Neural cell (in vitro differentiated cells): Measurements from ENCODE around the gene ANKS1A. TPM values are rescaled to one million over a fixed set of nuclear protein-coding genes. Genes with fewer than 3 reads are reported as not detected.

Experiments
- H2AFZ ChIP-seq: fragments of 200-600, 300-800 bp; sonication (generic), shearing (Covaris generic); 2 replicates; pipeline ENCODE4 v1.6.0; 2014; ENCODE audit warnings: low read depth, mild to moderate bottlenecking, antibody characterized with exemption, low read length, moderate library complexity
- H3F3A ChIP-seq: fragments of 200-600 bp; shearing (Covaris generic); 2 replicates; pipeline ENCODE4 v1.6.1; 2016; ENCODE audit warnings: mild to moderate bottlenecking, moderate library complexity, mixed read lengths, antibody characterized with exemption, low read length; ENCODE audit not compliant: insufficient read depth, poor library complexity, severe bottlenecking
- H3K27ac ChIP-seq: fragments of 200-600, 300-800 bp; sonication (generic), shearing (Covaris generic); 2 replicates; pipeline ENCODE4 v1.5.1; 2014; ENCODE audit warnings: mild to moderate bottlenecking, low read length, moderate library complexity
- H3K27me3 ChIP-seq: fragments of 300-800, 200-600 bp; sonication (generic), shearing (Covaris generic); 2 replicates; pipeline ENCODE4 v1.6.0; 2014; ENCODE audit warnings: mild to moderate bottlenecking, low read depth, low read length, moderate library complexity; ENCODE audit not compliant: insufficient read depth
- H3K36me3 ChIP-seq: fragments of 300-800, 200-600 bp; sonication (generic), shearing (Covaris generic); 2 replicates; pipeline ENCODE4 v1.5.1; 2014; ENCODE audit warnings: mild to moderate bottlenecking, antibody characterized with exemption, low read length, moderate library complexity; ENCODE audit not compliant: insufficient read depth
- H3K4me2 ChIP-seq: fragments of 300-800, 200-600 bp; sonication (generic), shearing (Covaris generic); 2 replicates; pipeline ENCODE4 v1.6.0; 2014; ENCODE audit warnings: mild to moderate bottlenecking, low read length
- H3K4me3 ChIP-seq: fragments of 300-800, 200-600 bp; sonication (generic), shearing (Covaris generic); 2 replicates; pipeline ENCODE4 v1.5.1; 2014; ENCODE audit warnings: mild to moderate bottlenecking, low read length, moderate library complexity
- H3K79me2 ChIP-seq: fragments of 200-600 bp; shearing (Covaris generic); replicated peaks from 2 replicates; pipeline ENCODE4 v1.6.0; 2014; ENCODE audit warnings: mild to moderate bottlenecking, low read length, moderate library complexity; ENCODE audit not compliant: insufficient read depth
- H3K9ac ChIP-seq: fragments of 300-800, 200-600 bp; sonication (generic), shearing (Covaris generic); 2 replicates; pipeline ENCODE4 v1.6.1; 2016; ENCODE audit warnings: mild to moderate bottlenecking, low read length, mixed read lengths
- H3K9me2 ChIP-seq: fragments of 200-600 bp; shearing (Covaris generic); 2 replicates; pipeline ENCODE4 v1.6.1; 2016; ENCODE audit warnings: mild to moderate bottlenecking, low read length, mixed read lengths; ENCODE audit not compliant: insufficient read depth
- H3K9me3 ChIP-seq: fragments of 200-600, 300-800 bp; sonication (generic), shearing (Covaris generic); 2 replicates; pipeline ENCODE4 v1.6.1; 2016; ENCODE audit warnings: mild to moderate bottlenecking, mixed run types, low read length, moderate library complexity, mixed read lengths
- H4K20me1 ChIP-seq: fragments of 200-600 bp; shearing (Covaris generic); 2 replicates; pipeline ENCODE4 v1.6.1; 2016; ENCODE audit warnings: mild to moderate bottlenecking, mixed run types; ENCODE audit not compliant: insufficient read depth
- EP300 ChIP-seq: fragments of 450-650 bp; conservative IDR thresholded peaks from 2 replicates; pipeline ENCODE4 v1.6.1; 2014; ENCODE audit warnings: antibody characterized with exemption, mild to moderate bottlenecking, moderate library complexity; ENCODE audit not compliant: poor library complexity, severe bottlenecking
- EZH2 ChIP-seq: fragments of 200-600, 300-800 bp; shearing (Covaris generic), sonication (generic); IDR thresholded peaks from 2 replicates; pipeline ENCODE4 v1.6.1; 2014; ENCODE audit warnings: antibody characterized with exemption, low read length, borderline replicate concordance, mild to moderate bottlenecking; ENCODE audit not compliant: insufficient read depth, poor library complexity, severe bottlenecking
- MXI1 ChIP-seq: fragments of 450-650 bp; conservative IDR thresholded peaks from 2 replicates; pipeline ENCODE4 v1.6.1; 2014; ENCODE audit warnings: antibody characterized with exemption, mild to moderate bottlenecking; ENCODE audit not compliant: poor library complexity, severe bottlenecking
- POLR2AphosphoS5 ChIP-seq: IDR thresholded peaks from 2 replicates; pipeline ENCODE4 v1.6.1; 2012
- RAD21 ChIP-seq: fragments of 450-650 bp; conservative IDR thresholded peaks from 2 replicates; pipeline ENCODE4 v1.6.1; 2014; ENCODE audit warnings: antibody characterized with exemption, mild to moderate bottlenecking, moderate library complexity
- SMC3 ChIP-seq: fragments of 450-650 bp; conservative IDR thresholded peaks from 2 replicates; pipeline ENCODE4 v1.6.1; 2014; ENCODE audit warnings: antibody characterized with exemption, mild to moderate bottlenecking, moderate library complexity; ENCODE audit not compliant: poor library complexity
- TAF1 ChIP-seq: IDR thresholded peaks from 2 replicates; pipeline ENCODE4 v1.6.1; 2012; ENCODE audit warnings: low read depth
- polyA plus RNA-seq: library from polyadenylated mRNA; depleted of rRNA; stranded (reverse); fragments of >200 nt; gene quantifications from 2 replicates; pipeline ENCODE4 v1.2.3, GENCODE V29; 2014
- TF ChIP-seq, protein P1 (sequence below): fragments of 450-650 bp; IDR thresholded peaks from 2 replicates; pipeline ENCODE4 v1.5.1; 2014; ENCODE audit warnings: antibody characterized with exemption, mild to moderate bottlenecking, moderate library complexity; ENCODE audit not compliant: poor library complexity, severe bottlenecking
- TF ChIP-seq, protein P2 (sequence below): IDR thresholded peaks from 2 replicates; pipeline ENCODE4 v1.6.1; 2012; ENCODE audit warnings: borderline replicate concordance

The ANKS1A gene
- polyA plus RNA-seq, 1 donor from 2014 or later, result 22.6 TPM

DNA sequence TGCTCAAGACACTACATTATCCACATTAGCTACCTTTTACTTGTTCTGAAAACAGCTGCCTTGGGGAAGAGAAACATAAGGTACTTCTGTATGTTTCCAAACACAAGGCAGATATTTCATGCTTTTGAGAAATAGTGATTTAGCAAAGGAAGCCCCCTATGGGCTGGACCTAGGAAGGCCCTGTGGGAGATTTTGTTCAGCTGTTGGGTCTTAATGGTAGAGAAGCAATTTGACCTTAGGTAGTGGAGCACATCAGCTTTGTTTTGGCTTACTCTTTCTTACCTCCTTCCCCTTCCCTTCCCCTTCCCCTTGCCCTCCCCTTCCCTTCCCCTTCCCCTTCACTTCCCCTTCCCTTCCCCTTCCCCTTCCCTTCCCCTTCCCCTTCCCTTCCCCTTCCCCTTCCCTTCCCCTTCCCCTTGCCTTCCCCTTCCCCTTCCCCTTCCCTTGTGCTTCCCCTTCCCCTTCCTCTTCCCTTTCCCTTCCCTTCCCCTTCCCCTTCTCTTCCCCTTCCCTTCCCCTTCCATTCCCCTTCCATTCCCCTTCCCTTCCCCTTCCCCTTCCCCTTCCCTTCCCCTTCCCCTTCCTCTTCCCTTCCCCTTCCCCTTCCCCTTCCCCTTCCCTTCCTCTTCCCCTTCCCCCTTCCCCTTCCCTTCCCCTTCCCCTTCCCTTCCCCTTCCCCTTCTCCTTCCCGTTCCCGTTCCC, 84.6 kb downstream of the ANKS1A start:
- Histone ChIP-seq H3K4me2 (no peak overlapping the region), H3K9ac (no peak overlapping the region), H3K79me2 (no peaks in the 10 kb centered on the region), H4K20me1 (no peaks in the 10 kb centered on the region), H3K4me3 (no peak overlapping the region), H3K9me3 (no peaks in the 10 kb centered on the region), H3F3A (no peaks in the 10 kb centered on the region), H3K36me3 (no peaks in the 10 kb centered on the region), H3K27ac (no peak overlapping the region), H3K9me2 (no peaks in the 10 kb centered on the region), H2AFZ (no peak overlapping the region), H3K27me3 (no peaks in the 10 kb centered on the region)
- no peak for TF ChIP-seq SMC3
- TF ChIP-seq MXI1, result no peak
- TF ChIP-seq, protein P1, sequence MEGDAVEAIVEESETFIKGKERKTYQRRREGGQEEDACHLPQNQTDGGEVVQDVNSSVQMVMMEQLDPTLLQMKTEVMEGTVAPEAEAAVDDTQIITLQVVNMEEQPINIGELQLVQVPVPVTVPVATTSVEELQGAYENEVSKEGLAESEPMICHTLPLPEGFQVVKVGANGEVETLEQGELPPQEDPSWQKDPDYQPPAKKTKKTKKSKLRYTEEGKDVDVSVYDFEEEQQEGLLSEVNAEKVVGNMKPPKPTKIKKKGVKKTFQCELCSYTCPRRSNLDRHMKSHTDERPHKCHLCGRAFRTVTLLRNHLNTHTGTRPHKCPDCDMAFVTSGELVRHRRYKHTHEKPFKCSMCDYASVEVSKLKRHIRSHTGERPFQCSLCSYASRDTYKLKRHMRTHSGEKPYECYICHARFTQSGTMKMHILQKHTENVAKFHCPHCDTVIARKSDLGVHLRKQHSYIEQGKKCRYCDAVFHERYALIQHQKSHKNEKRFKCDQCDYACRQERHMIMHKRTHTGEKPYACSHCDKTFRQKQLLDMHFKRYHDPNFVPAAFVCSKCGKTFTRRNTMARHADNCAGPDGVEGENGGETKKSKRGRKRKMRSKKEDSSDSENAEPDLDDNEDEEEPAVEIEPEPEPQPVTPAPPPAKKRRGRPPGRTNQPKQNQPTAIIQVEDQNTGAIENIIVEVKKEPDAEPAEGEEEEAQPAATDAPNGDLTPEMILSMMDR, result no peak
- TF ChIP-seq EZH2, result no peak
- no peak for TF ChIP-seq RAD21
- TF ChIP-seq POLR2AphosphoS5, result no peak
- TF ChIP-seq TAF1, result no peak
- TF ChIP-seq EP300, result no peak
- TF ChIP-seq, protein P2, sequence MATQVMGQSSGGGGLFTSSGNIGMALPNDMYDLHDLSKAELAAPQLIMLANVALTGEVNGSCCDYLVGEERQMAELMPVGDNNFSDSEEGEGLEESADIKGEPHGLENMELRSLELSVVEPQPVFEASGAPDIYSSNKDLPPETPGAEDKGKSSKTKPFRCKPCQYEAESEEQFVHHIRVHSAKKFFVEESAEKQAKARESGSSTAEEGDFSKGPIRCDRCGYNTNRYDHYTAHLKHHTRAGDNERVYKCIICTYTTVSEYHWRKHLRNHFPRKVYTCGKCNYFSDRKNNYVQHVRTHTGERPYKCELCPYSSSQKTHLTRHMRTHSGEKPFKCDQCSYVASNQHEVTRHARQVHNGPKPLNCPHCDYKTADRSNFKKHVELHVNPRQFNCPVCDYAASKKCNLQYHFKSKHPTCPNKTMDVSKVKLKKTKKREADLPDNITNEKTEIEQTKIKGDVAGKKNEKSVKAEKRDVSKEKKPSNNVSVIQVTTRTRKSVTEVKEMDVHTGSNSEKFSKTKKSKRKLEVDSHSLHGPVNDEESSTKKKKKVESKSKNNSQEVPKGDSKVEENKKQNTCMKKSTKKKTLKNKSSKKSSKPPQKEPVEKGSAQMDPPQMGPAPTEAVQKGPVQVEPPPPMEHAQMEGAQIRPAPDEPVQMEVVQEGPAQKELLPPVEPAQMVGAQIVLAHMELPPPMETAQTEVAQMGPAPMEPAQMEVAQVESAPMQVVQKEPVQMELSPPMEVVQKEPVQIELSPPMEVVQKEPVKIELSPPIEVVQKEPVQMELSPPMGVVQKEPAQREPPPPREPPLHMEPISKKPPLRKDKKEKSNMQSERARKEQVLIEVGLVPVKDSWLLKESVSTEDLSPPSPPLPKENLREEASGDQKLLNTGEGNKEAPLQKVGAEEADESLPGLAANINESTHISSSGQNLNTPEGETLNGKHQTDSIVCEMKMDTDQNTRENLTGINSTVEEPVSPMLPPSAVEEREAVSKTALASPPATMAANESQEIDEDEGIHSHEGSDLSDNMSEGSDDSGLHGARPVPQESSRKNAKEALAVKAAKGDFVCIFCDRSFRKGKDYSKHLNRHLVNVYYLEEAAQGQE, result no peak

DNA sequence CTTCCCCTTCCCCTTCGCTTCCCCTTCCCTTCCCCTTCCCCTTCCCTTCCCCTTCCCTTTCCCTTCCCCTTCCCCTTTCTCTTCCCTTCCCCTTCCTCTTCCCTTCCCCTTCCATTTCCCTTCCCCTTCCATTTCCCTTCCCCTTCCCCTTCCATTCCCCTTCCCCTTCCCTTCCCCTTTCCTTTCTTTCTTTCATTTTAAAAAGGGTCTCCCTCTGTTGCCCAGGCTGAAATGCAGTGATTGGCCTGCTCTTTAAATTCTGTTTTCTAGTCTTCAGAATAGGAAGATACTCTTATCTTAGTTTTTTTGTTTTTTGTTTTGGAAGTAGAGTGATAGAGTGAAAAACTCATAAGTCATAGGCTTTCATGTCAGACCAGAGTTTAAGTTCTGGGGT, 85.2 kb downstream of the ANKS1A start:
- no peaks in the 10 kb centered on the region for H3K9me3 ChIP-seq
- no peaks in the 10 kb centered on the region for H3K36me3 ChIP-seq
- no peak overlapping the region for H3K27ac ChIP-seq
- no peaks in the 10 kb centered on the region for H3K79me2 ChIP-seq
- H3K4me2 ChIP-seq, result no peak overlapping the region
- H3K9ac ChIP-seq, result no peak overlapping the region
- no peaks in the 10 kb centered on the region for H4K20me1 ChIP-seq
- H3F3A ChIP-seq, result no peaks in the 10 kb centered on the region
- no peak overlapping the region for H2AFZ ChIP-seq
- TF ChIP-seq, protein P1, result no peak
- no peak for TF ChIP-seq SMC3
- TF ChIP-seq, protein P2, result no peak
- TF ChIP-seq POLR2AphosphoS5, result no peak
- TF ChIP-seq TAF1, result no peak
- TF ChIP-seq EP300, result no peak
- no peak for TF ChIP-seq EZH2
- TF ChIP-seq RAD21, result no peak
- TF ChIP-seq MXI1, result no peak
- H3K9me2 ChIP-seq, result no peaks in the 10 kb centered on the region
- H3K27me3 ChIP-seq, result no peaks in the 10 kb centered on the region
- no peak overlapping the region for H3K4me3 ChIP-seq
